Spinal cord (tissue), 10 donors: Measurements from ENCODE around the gene PARD3B. TPM values are rescaled to one million over a fixed set of nuclear protein-coding genes. Genes with fewer than 3 reads are reported as not detected.

Source experiments
- DNase-seq, 6 donors: peaks; one replicate each; pipeline versions ENCODE4 v3.0.0 to v3.0.0-alpha.2; 2013 to 2015; ENCODE audit warnings: low spot score in 6 of 6, low read depth in 4 of 6
- H3K27ac ChIP-seq: one replicate; pipeline ENCODE4 v1.5.1; 2013; ENCODE audit warnings: low read depth, low read length, control low read depth
- H3K27me3 ChIP-seq: one replicate; pipeline ENCODE4 v1.6.1; 2013; ENCODE audit warnings: low read length; ENCODE audit not compliant: control insufficient read depth, insufficient read depth
- H3K36me3 ChIP-seq: one replicate; pipeline ENCODE4 v1.6.1; 2013; ENCODE audit warnings: low read length; ENCODE audit not compliant: control insufficient read depth, insufficient read depth
- H3K4me1 ChIP-seq: one replicate; pipeline ENCODE4 v1.6.1; 2013; ENCODE audit warnings: low read length; ENCODE audit not compliant: control insufficient read depth, insufficient read depth
- H3K4me3 ChIP-seq: one replicate; pipeline ENCODE4 v1.5.1; 2013; ENCODE audit warnings: low read depth, low read length, control low read depth
- H3K9me3 ChIP-seq: one replicate; pipeline ENCODE4 v1.6.1; 2013; ENCODE audit warnings: low read length; ENCODE audit not compliant: control insufficient read depth, insufficient read depth
- WGBS: methylation state at CpG from one replicate; pipeline ENCODE4 v1.1.5; 2013; ENCODE audit warnings: missing lambda C conversion rate; ENCODE audit not compliant: insufficient coverage; 5-methylcytosine and 5-hydroxymethylcytosine counted together
- polyA plus RNA-seq, 2 donors: library from polyadenylated mRNA; unstranded; fragments of 120-200 nt; gene quantifications; one replicate each; pipeline ENCODE4 v1.2.1, GENCODE V29; 2013; ENCODE audit not compliant: insufficient read length in 2 of 2
- total RNA-seq, 2 donors: library from RNA; depleted of rRNA in 1 of 2; stranded (reverse); fragments of 120-200 nt in 1 of 2; fragments of >200 nt in 1 of 2; gene quantifications; one replicate each; pipeline versions ENCODE4 v1.2.3 to v1.2.4, GENCODE V29; 2013 to 2014
- donor health status: healthy.

Gene PARD3B
- total and polyA plus RNA-seq, 4 donors, result 10.8 to 34.6 (median 22.1) TPM

GRCh38 chr2:204871231-204871953 is 326.1 kb downstream of the PARD3B start:
- no CpG with 5 or more reads among the region's 1 CpG for WGBS
- Histone ChIP-seq H3K27me3 (no peaks in the 10 kb centered on the region), H3K4me3 (no peak overlapping the region), H3K27ac (no peak overlapping the region), H3K36me3 (no peaks in the 10 kb centered on the region), H3K9me3 (no peaks in the 10 kb centered on the region), H3K4me1 (no peaks in the 10 kb centered on the region)
- DNase-seq, result peak in 3 of 6 donors; percentile 35 to 91 (median 77)

DNA sequence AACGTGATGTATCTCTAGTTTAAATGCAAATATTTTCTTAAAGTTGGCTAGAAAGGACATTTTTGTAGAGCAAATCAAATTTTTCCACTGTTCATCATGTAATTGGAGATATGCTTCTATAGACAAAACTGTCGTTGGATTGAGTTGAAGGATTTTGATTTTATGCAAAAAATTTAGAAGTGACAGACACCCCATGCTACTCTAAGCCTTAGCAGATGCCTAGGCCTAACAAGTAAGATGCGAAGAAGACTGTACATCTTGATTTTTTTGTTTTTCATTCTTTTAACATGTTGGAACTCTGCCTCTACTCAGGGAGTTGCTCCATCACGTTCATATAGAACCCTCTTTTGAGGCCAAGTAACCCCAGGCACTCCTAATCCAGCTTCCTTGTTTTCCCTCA is 331.0 kb downstream of the PARD3B start:
- H3K27ac ChIP-seq, result no peak overlapping the region
- H3K27me3 ChIP-seq, result no peaks in the 10 kb centered on the region
- H3K4me1 ChIP-seq, result peaks cover 2% of the 10 kb centered on the region
- no peaks in the 10 kb centered on the region for H3K9me3 ChIP-seq
- DNase-seq, result peak in 1 of 6 donors; percentile 57
- H3K36me3 ChIP-seq, result no peaks in the 10 kb centered on the region
- H3K4me3 ChIP-seq, result no peak overlapping the region
- 100% methylated on average over 1 of the region's 4 CpGs for WGBS

DNA sequence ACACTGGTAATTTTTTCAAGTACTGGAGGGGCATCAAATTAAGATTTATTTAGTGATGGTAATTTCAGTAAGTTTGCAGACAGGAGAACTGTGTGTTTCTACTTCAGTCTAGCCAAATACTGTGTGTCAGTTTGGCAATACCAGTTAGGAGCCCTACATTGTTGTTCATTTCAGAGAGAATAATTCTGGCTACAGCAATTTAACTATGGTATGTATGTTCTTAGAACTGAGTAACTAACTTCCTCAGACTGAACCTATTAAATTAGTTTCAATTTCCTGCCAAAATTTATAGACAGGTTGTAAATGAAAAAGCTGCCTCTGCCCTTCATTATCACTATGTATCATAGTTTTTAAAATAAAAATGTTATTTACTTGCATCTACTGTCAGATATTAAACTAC is 332.4 kb downstream of the PARD3B start:
- no peak overlapping the region for H3K27ac ChIP-seq

DNA sequence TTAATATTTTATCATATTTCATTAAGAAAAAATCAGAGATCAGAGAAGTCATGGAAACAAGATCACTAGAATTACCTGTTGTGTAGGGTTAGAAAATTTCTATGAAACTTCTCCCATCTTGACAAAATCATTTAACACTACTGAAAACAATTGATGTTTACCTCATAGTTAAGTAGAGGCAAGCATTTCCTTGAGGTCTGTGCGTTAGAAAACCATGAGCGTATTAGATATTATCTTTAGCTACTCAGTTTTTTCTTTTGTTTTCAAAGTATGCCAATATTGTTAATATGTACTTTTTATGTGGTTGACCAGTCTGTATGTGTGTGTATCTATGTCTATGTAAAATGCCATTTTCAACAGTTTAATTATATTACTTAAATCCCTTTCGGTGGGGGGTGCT is 335.7 kb downstream of the PARD3B start:
- H3K36me3 ChIP-seq, result no peaks in the 10 kb centered on the region
- H3K9me3 ChIP-seq, result no peaks in the 10 kb centered on the region
- no peak overlapping the region for H3K4me3 ChIP-seq
- no CpG with 5 or more reads among the region's 3 CpGs for WGBS
- H3K4me1 ChIP-seq, result peaks cover 8% of the 10 kb centered on the region
- H3K27me3 ChIP-seq, result no peaks in the 10 kb centered on the region
- no peak overlapping the region for H3K27ac ChIP-seq
- DNase-seq, result no peak

More for the DNA sequence above, 332.4 kb downstream of the PARD3B start:
- H3K9me3 ChIP-seq, result no peaks in the 10 kb centered on the region
- no peaks in the 10 kb centered on the region for H3K36me3 ChIP-seq
- no peak overlapping the region for H3K4me3 ChIP-seq
- no peaks in the 10 kb centered on the region for H3K27me3 ChIP-seq
- DNase-seq, result no peak
- peaks cover 8% of the 10 kb centered on the region for H3K4me1 ChIP-seq

DNA sequence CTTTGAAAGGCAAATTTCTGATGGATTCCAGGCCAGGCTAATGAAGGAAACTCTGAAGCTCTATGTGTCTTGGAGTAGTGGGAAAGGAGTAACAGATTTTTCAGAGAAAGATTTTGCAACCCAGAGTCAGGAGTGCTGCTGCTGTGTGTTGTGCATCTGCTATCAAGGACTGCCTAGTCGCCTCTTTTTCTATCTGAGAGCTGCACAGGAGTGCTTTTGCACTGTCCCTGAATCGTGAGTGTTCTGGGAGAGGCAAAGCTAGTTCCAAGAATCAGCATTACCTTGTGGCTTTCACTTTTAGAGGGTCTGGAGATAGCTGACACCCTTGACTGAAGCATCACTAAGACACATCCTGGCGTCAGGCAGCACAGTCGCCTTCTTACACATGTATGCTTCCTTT is 336.4 kb downstream of the PARD3B start:
- Histone ChIP-seq H3K27me3 (no peaks in the 10 kb centered on the region), H3K4me3 (no peak overlapping the region), H3K27ac (no peak overlapping the region), H3K36me3 (no peaks in the 10 kb centered on the region), H3K4me1 (peaks cover 8% of the 10 kb centered on the region), H3K9me3 (no peaks in the 10 kb centered on the region)
- WGBS, result 37% methylated on average over 2 of the region's 4 CpGs
- DNase-seq, result peak in 2 of 6 donors; percentile 30 to 45

- Histone ChIP-seq H3K27me3 (no peaks in the 10 kb centered on the region), H3K4me1 (peaks cover 5% of the 10 kb centered on the region), H3K36me3 (no peaks in the 10 kb centered on the region), H3K4me3 (no peak overlapping the region), H3K9me3 (no peaks in the 10 kb centered on the region), H3K27ac (no peak overlapping the region)
- WGBS, result no CpG with 5 or more reads among the region's 2 CpGs
- no peak for DNase-seq
These were observed 340.5 kb downstream of the PARD3B start for GRCh38 chr2:204885747-204886146.

GRCh38 chr2:204886713-204887112 is 341.4 kb downstream of the PARD3B start:
- H3K4me3 ChIP-seq, result no peak overlapping the region
- H3K4me1 ChIP-seq, result peaks cover 2% of the 10 kb centered on the region
- H3K9me3 ChIP-seq, result no peaks in the 10 kb centered on the region
- DNase-seq, result no peak
- WGBS, result no CpG with 5 or more reads among the region's 1 CpG
- H3K36me3 ChIP-seq, result no peaks in the 10 kb centered on the region
- no peak overlapping the region for H3K27ac ChIP-seq
- no peaks in the 10 kb centered on the region for H3K27me3 ChIP-seq

GRCh38 chr2:204888222-204888621 is 342.9 kb downstream of the PARD3B start:
- H3K4me3 ChIP-seq, result no peak overlapping the region

DNA sequence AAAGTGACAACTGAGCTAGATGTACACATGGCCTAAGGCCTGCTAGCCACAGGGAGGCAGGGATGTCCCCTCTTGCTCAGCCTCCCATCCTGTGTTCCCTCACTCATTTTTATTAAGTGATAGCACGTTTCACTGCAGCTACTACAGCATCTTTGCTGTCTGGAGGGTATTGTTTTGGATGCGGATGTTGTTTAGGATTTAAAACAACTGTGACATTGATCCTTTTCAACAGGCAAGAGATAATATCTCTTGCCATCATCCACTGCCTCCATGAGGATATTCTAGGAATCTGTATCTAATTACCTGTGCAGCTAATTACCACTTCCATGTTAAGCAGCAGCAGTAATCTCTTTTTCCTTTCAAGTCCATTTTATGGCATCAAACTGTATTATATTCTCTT is 345.4 kb downstream of the PARD3B start:
- DNase-seq, result no peak
- H3K4me1 ChIP-seq, result no peaks in the 10 kb centered on the region
- H3K27me3 ChIP-seq, result no peaks in the 10 kb centered on the region
- no peaks in the 10 kb centered on the region for H3K9me3 ChIP-seq
- WGBS, result no CpG with 5 or more reads among the region's 2 CpGs
- no peaks in the 10 kb centered on the region for H3K36me3 ChIP-seq
- H3K4me3 ChIP-seq, result no peak overlapping the region
- H3K27ac ChIP-seq, result no peak overlapping the region

More at GRCh38 chr2:204888222-204888621, 342.9 kb downstream of the PARD3B start:
- H3K36me3 ChIP-seq, result no peaks in the 10 kb centered on the region
- no peaks in the 10 kb centered on the region for H3K4me1 ChIP-seq
- H3K27ac ChIP-seq, result no peak overlapping the region
- no peaks in the 10 kb centered on the region for H3K27me3 ChIP-seq
- DNase-seq, result no peak
- H3K9me3 ChIP-seq, result no peaks in the 10 kb centered on the region

DNA sequence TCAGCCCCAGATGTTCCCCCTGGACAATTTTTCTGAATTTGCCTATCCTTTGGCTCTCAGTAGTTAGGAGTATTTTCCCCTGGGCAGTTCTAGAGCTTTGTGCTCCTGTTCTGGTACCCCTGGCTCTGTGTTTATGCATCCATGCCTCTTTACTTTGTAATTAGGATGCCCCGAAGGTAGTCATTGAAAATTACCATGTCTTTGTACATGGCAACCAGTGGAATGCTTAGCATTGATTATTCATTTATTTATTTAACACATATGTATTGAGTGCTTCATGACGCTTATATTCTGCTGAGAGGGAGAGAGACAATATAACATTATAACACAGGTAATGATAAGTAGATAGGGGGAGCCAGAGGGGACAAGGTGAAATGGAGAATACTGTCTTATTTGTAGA is 346.5 kb downstream of the PARD3B start:
- WGBS, result no CpG with 5 or more reads among the region's 2 CpGs
- Histone ChIP-seq H3K9me3 (no peaks in the 10 kb centered on the region), H3K4me3 (no peak overlapping the region), H3K27ac (no peak overlapping the region), H3K4me1 (no peaks in the 10 kb centered on the region), H3K27me3 (no peaks in the 10 kb centered on the region), H3K36me3 (no peaks in the 10 kb centered on the region)
- no peak for DNase-seq
